ENCODE results near the gene EBP.

DNA sequence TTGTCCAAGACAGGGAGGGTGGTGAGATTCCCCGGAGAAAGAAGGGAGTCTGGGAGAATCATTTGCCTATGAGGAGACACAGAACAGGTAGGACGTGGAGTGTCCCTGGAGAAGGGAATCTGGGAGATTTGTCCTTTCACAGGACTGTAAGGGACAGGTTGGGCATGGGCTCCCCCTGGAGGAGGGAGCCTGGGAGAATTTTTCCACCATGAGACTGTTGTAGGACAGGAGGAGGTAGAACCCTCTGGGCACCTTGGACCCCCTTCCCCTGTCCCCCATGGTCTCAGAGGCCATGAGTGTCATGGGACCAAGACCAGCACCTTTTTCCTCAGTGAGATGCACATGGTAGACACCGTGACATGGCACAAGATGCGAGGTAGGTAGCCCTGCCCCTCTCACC is 10.0 kb upstream of the EBP start:
- no peak for TF ChIP-seq POLR2AphosphoS5 (IDR thresholded peaks at IDR 0.05)
- TF ChIP-seq, protein P1, sequence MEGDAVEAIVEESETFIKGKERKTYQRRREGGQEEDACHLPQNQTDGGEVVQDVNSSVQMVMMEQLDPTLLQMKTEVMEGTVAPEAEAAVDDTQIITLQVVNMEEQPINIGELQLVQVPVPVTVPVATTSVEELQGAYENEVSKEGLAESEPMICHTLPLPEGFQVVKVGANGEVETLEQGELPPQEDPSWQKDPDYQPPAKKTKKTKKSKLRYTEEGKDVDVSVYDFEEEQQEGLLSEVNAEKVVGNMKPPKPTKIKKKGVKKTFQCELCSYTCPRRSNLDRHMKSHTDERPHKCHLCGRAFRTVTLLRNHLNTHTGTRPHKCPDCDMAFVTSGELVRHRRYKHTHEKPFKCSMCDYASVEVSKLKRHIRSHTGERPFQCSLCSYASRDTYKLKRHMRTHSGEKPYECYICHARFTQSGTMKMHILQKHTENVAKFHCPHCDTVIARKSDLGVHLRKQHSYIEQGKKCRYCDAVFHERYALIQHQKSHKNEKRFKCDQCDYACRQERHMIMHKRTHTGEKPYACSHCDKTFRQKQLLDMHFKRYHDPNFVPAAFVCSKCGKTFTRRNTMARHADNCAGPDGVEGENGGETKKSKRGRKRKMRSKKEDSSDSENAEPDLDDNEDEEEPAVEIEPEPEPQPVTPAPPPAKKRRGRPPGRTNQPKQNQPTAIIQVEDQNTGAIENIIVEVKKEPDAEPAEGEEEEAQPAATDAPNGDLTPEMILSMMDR (IDR thresholded peaks at IDR 0.05): no peak
- TF ChIP-seq POLR2A (IDR thresholded peaks at IDR 0.05): no peak
- TF ChIP-seq EP300 (IDR thresholded peaks at IDR 0.05): no peak

Measured in stomach (tissue), 4 donors.